Sigmoid colon (tissue), 7 donors: Measurements from ENCODE around the gene SYTL2. TPM values are rescaled to one million over a fixed set of nuclear protein-coding genes. Genes with fewer than 3 reads are reported as not detected.

Source experiments
- DNase-seq: peaks from one replicate; pipeline ENCODE4 v3.0.0-alpha.2; 2019
- H3K27ac ChIP-seq, 4 donors: fragments of 200-600 bp; sonication (generic); one replicate each; pipeline ENCODE4 v1.5.1; 2016 to 2019; ENCODE audit warnings: mild to moderate bottlenecking in 1 of 4
- H3K27me3 ChIP-seq, 3 donors: fragments of 200-600 bp; sonication (generic); one replicate each; pipeline ENCODE4 v1.5.1; 2019; ENCODE audit warnings: mild to moderate bottlenecking in 1 of 3
- H3K36me3 ChIP-seq, 4 donors: fragments of 200-600 bp; sonication (generic); one replicate each; pipeline ENCODE4 v1.5.1; 2016 to 2019
- H3K4me1 ChIP-seq, 4 donors: fragments of 200-600 bp; sonication (generic); one replicate each; pipeline ENCODE4 v1.5.1; 2017 to 2019
- H3K4me3 ChIP-seq, 4 donors: fragments of 200-600 bp; sonication (generic); one replicate each; pipeline ENCODE4 v1.5.1; 2017 to 2019; ENCODE audit warnings: mild to moderate bottlenecking in 2 of 4, moderate library complexity in 1 of 4
- H3K9me3 ChIP-seq, 4 donors: fragments of 200-600 bp in 3 of 4; sonication (generic) in 3 of 4; one replicate each; pipeline versions ENCODE4 v1.5.1 to v1.6.1; 2013 to 2019
- CTCF ChIP-seq, 4 experiments: fragments of 450-650 bp in 3 of 4; fragments of 200-600 bp in 1 of 4; IDR thresholded peaks; one replicate each; pipeline ENCODE4 v1.5.1; 2016 to 2019; ENCODE audit warnings: antibody characterized with exemption in 4 of 4, mild to moderate bottlenecking in 3 of 4, moderate library complexity in 2 of 4
- EP300 ChIP-seq, 4 donors: sonication (generic); formaldehyde crosslinking; IDR thresholded peaks; one replicate each; pipeline ENCODE4 v1.6.1; 2017; ENCODE audit warnings: antibody characterized with exemption in 4 of 4
- POLR2A ChIP-seq, 2 donors: fragments of 450-650 bp; IDR thresholded peaks; one replicate each; pipeline ENCODE4 v1.6.1; 2016; ENCODE audit warnings: antibody characterized with exemption in 2 of 2, mild to moderate bottlenecking in 2 of 2, moderate library complexity in 2 of 2
- POLR2AphosphoS5 ChIP-seq, 4 donors: sonication (generic); formaldehyde crosslinking; IDR thresholded peaks; one replicate each; pipeline ENCODE4 v1.6.1; 2017; ENCODE audit warnings: antibody characterized with exemption in 4 of 4
- WGBS, 2 donors: extraction: QIAGEN DNeasy Blood & Tissue Kit; methylation state at CpG; one replicate each; pipeline ENCODE4 v1.1.7; 2013; 5-methylcytosine and 5-hydroxymethylcytosine counted together
- intact Hi-C: fragments of 100-400 bp; cut with DNase I; formaldehyde crosslinking; loops from one replicate; pipeline ENCODE4 v1.15.1; 2023
- polyA plus RNA-seq, 3 donors: library from polyadenylated mRNA; stranded (reverse); fragments of 200-250 nt; gene quantifications; one replicate each; pipeline ENCODE4 v1.2.3, GENCODE V29; 2013
- total RNA-seq, 4 donors: library from RNA; depleted of rRNA; stranded (reverse); fragments of >200 nt; gene quantifications; one replicate each; pipeline ENCODE4 v1.1.0, GENCODE V29; 2016
- donor health status: healthy with polysubstance abuse.
- donor health status: Bipolar disorder and iron deficiency.
- donor health status: healthy.

Gene SYTL2
- total and polyA plus RNA-seq, 7 donors, result 9.0 to 104 (median 30.2) TPM

DNA sequence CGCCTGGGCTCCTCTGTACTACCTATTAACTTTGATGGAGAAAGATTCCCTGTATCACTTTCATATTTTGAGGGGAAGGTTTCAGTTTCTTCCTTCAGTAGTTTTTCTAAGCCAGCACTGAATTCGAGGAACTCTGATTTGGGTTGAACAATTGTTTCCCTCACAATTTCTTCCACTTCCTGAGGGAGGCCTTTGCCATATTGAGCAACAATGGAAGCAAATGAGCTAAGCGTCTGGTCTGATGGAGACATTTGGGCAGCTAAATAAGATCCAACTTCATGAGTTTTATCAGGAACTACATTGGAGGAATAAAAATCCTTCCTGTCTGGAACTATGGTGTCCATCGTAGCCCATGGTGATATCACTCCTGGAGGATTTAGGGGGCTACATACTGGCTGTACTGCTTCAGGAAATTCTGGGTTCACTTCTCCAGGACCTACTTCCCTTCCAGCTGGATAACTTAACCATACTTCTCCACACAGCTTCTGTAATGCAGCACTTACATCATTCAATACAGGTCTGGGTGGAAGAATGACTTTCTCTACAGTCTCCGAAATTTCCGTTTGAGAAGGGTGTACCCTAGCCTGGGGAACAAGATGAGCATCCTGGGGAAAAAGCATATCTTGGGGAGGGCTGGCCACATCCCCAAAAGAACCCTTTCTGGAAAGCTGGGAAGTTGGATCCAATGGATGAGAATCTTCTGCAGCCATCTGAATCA lies 86.0 kb downstream of the SYTL2 start:
- Histone ChIP-seq H3K9me3 (no peaks in the 10 kb centered on the region), H3K36me3 (no peaks in the 10 kb centered on the region), H3K4me3 (no peak overlapping the region), H3K27ac (no peak overlapping the region), H3K27me3 (no peaks in the 10 kb centered on the region), H3K4me1 (no peaks in the 10 kb centered on the region)
- intact Hi-C loops, result no loop called here
- no peak for DNase-seq
- TF ChIP-seq CTCF (IDR thresholded peaks at IDR 0.05) (no peak), POLR2A (IDR thresholded peaks at IDR 0.05) (no peak), POLR2AphosphoS5 (IDR thresholded peaks at IDR 0.05) (no peak), EP300 (IDR thresholded peaks at IDR 0.05) (no peak)
- WGBS, 2 donors, result 79 to 92% methylated on average over 6 of the region's 6 CpGs

- H3K9me3 ChIP-seq, result no peaks in the 10 kb centered on the region
- H3K27ac ChIP-seq, result no peak overlapping the region
- intact Hi-C loops, result no loop called here
- H3K36me3 ChIP-seq, result no peaks in the 10 kb centered on the region
- 77 to 88% methylated on average over 5 of the region's 5 CpGs for WGBS, 2 donors
- no peak for DNase-seq
- no peaks in the 10 kb centered on the region for H3K27me3 ChIP-seq
- TF ChIP-seq CTCF (IDR thresholded peaks at IDR 0.05), result no peak
- TF ChIP-seq POLR2AphosphoS5 (IDR thresholded peaks at IDR 0.05), result no peak
- no peak for TF ChIP-seq POLR2A (IDR thresholded peaks at IDR 0.05)
- no peak for TF ChIP-seq EP300 (IDR thresholded peaks at IDR 0.05)
- peaks cover 0 to 9% (median 0%) of the 10 kb centered on the region in 4 donors for H3K4me1 ChIP-seq
- no peak overlapping the region for H3K4me3 ChIP-seq
Measured at GRCh38 chr11:85723088-85723487, 87.9 kb downstream of the SYTL2 start.

DNA sequence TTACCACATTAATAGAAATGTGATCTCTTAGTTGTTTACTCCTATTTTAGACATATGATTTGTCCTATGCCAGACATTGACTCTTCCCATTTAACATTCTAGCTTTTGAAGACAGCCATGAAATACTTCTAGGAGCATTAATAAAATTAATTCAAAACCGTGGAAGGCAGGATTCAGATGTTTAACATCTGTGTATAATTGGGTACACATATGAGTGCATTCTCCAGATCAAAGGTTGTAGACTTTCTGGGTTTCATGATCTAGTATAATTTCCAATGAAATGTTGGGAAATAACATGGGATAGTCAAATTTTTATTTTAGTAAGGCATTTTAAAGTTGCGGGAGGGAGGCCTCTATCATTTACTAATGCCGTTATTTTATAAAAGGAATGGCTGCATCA lies 89.8 kb downstream of the SYTL2 start:
- Histone ChIP-seq H3K36me3 (no peaks in the 10 kb centered on the region), H3K9me3 (no peaks in the 10 kb centered on the region), H3K4me1 (peaks cover 0 to 9% (median 0%) of the 10 kb centered on the region in 4 donors), H3K4me3 (no peak overlapping the region), H3K27ac (no peak overlapping the region), H3K27me3 (no peaks in the 10 kb centered on the region)
- no peak for DNase-seq
- 86 to 93% methylated on average over 3 of the region's 3 CpGs for WGBS, 2 donors
- TF ChIP-seq CTCF (IDR thresholded peaks at IDR 0.05), result no peak
- TF ChIP-seq EP300 (IDR thresholded peaks at IDR 0.05), result no peak
- no peak for TF ChIP-seq POLR2AphosphoS5 (IDR thresholded peaks at IDR 0.05)
- no peak for TF ChIP-seq POLR2A (IDR thresholded peaks at IDR 0.05)
- intact Hi-C loops, result no loop called here

GRCh38 chr11:85718991-85719807 lies 91.7 kb downstream of the SYTL2 start:
- Histone ChIP-seq H3K36me3 (no peaks in the 10 kb centered on the region), H3K27me3 (no peaks in the 10 kb centered on the region), H3K4me3 (peak overlapping the region in 3 of 4 donors; percentile 11 to 14 (median 12)), H3K9me3 (no peaks in the 10 kb centered on the region), H3K4me1 (peaks cover 0 to 9% (median 0%) of the 10 kb centered on the region in 4 donors), H3K27ac (peak overlapping the region in 3 of 4 donors; percentile 25 to 34 (median 33))
- WGBS, 2 donors, result 83% methylated on average over 10 of the region's 10 CpGs
- TF ChIP-seq POLR2A (IDR thresholded peaks at IDR 0.05) (no peak), EP300 (IDR thresholded peaks at IDR 0.05) (peak in 1 of 4 donors; percentile 5), CTCF (IDR thresholded peaks at IDR 0.05) (no peak), POLR2AphosphoS5 (IDR thresholded peaks at IDR 0.05) (peak in 3 of 4 donors; percentile 21 to 46 (median 27))
- intact Hi-C loops, result no loop called here
- DNase-seq, result peak; percentile 66
